ENCODE measurements around the gene LY86. TPM values are rescaled to one million over a fixed set of nuclear protein-coding genes. Genes with fewer than 3 reads are reported as not detected.

Gene LY86
- total RNA-seq, 3 donors from 2014 or later (not counting 1 experiment from before 2014, with no cell fraction given): 2.0 to 5.1 (median 2.2) TPM

- no peak for TF ChIP-seq CTCF (IDR thresholded peaks at IDR 0.05)
- H3K4me3 ChIP-seq (ENCODE audit: low read length): no peak overlapping the region
- H3K9me3 ChIP-seq (ENCODE audit: control insufficient read depth, insufficient read depth, low read length): no peaks in the 10 kb centered on the region
- no peaks in the 10 kb centered on the region for H3K9me3 Mint-ChIP-seq
- H3K36me3 ChIP-seq (ENCODE audit: control insufficient read depth, insufficient read depth, low read length): no peaks in the 10 kb centered on the region
- ATAC-seq: no peak
- H3K4me3 Mint-ChIP-seq: no peak overlapping the region
- H3K36me3 Mint-ChIP-seq: no peaks in the 10 kb centered on the region
- no peak overlapping the region for H3K27ac Mint-ChIP-seq
- intact Hi-C loops (cut with micrococcal nuclease): no loop called here
- H3K27ac ChIP-seq (ENCODE audit: low read length): no peak overlapping the region
- 68% methylated on average over 3 of the region's 3 CpGs for WGBS (ENCODE audit: insufficient coverage)
- no peaks in the 10 kb centered on the region for H3K4me1 ChIP-seq (ENCODE audit: control insufficient read depth, insufficient read depth, low read length)
- H3K27me3 Mint-ChIP-seq (ENCODE audit: low read depth in 2 of 2): peaks cover 0 to 7% of the 10 kb centered on the region in 2 donors
- H3K4me1 Mint-ChIP-seq: peaks cover 0 to 18% of the 10 kb centered on the region in 2 donors
- H3K27me3 ChIP-seq (ENCODE audit: control insufficient read depth, insufficient read depth, low read length): no peaks in the 10 kb centered on the region
- DNase-seq: no peak
These were observed 42.5 kb downstream of the LY86 start for GRCh38 chr6:6631053-6631452.

DNA sequence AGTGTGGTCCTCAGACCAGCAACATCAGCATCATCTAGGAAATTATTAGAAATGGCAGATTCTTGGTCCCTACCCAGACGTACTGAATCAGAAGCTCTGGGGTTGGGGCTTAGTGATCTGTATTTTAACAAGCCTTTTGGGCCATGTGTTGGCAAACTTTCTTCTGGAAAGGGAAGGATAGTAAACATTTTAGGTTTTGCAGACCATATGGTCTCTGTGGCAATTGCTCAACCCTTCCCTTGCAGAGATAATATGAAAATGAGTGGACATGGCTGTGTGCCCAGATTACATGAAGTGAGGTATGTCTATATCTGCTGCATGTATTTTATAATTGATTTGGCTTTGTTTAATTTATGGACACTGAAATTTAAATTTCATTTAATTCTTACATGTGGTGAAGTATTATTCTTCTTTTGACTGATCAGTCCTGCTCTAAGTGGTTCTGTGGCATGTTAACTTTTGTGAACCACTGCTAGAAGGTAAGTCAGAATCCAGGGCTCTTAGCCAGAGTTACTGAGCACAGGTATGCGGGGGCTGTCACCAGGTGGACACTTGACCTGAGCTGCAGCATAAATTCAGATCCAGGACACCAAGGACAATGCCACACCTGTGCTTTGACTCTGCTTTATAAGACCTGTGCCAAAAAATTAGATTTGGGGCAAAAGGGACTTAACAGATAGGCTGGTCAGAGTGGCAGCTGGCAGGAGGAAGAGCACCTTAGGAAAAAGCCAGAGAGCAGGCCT is 43.2 kb downstream of the LY86 start:
- Mint-ChIP-seq H3K27ac (no peak overlapping the region), H3K9me3 (no peaks in the 10 kb centered on the region), H3K36me3 (no peaks in the 10 kb centered on the region), H3K4me3 (no peak overlapping the region), H3K27me3 (ENCODE audit: low read depth in 2 of 2) (peaks cover 0 to 7% of the 10 kb centered on the region in 2 donors), H3K4me1 (peaks cover 0 to 18% of the 10 kb centered on the region in 2 donors)
- Histone ChIP-seq H3K9me3 (ENCODE audit: control insufficient read depth, insufficient read depth, low read length) (no peaks in the 10 kb centered on the region), H3K27ac (ENCODE audit: low read length) (no peak overlapping the region), H3K4me3 (ENCODE audit: low read length) (no peak overlapping the region), H3K4me1 (ENCODE audit: control insufficient read depth, insufficient read depth, low read length) (no peaks in the 10 kb centered on the region), H3K27me3 (ENCODE audit: control insufficient read depth, insufficient read depth, low read length) (no peaks in the 10 kb centered on the region), H3K36me3 (ENCODE audit: control insufficient read depth, insufficient read depth, low read length) (no peaks in the 10 kb centered on the region)
- ATAC-seq (no peak), DNase-seq (no peak)
- no peak for TF ChIP-seq CTCF (IDR thresholded peaks at IDR 0.05)
- WGBS (ENCODE audit: insufficient coverage): 74% methylated on average over 2 of the region's 2 CpGs
- intact Hi-C loops (cut with micrococcal nuclease): no loop called here

- no peaks in the 10 kb centered on the region for H3K4me1 ChIP-seq (ENCODE audit: control insufficient read depth, insufficient read depth, low read length)
- H3K4me1 Mint-ChIP-seq: peaks cover 0 to 13% of the 10 kb centered on the region in 2 donors
- ATAC-seq: no peak
- H3K4me3 Mint-ChIP-seq: no peak overlapping the region
- H3K4me3 ChIP-seq (ENCODE audit: low read length): no peak overlapping the region
- no peaks in the 10 kb centered on the region for H3K9me3 ChIP-seq (ENCODE audit: control insufficient read depth, insufficient read depth, low read length)
- H3K27ac Mint-ChIP-seq: no peak overlapping the region
- no peak for TF ChIP-seq CTCF (IDR thresholded peaks at IDR 0.05)
- intact Hi-C loops (cut with micrococcal nuclease): no loop called here
- no peaks in the 10 kb centered on the region for H3K27me3 ChIP-seq (ENCODE audit: control insufficient read depth, insufficient read depth, low read length)
- no peaks in the 10 kb centered on the region for H3K9me3 Mint-ChIP-seq
- WGBS (ENCODE audit: insufficient coverage): 54% methylated on average over 5 of the region's 6 CpGs
- no peaks in the 10 kb centered on the region for H3K36me3 Mint-ChIP-seq
- H3K27ac ChIP-seq (ENCODE audit: low read length): no peak overlapping the region
- DNase-seq: no peak
- H3K36me3 ChIP-seq (ENCODE audit: control insufficient read depth, insufficient read depth, low read length): no peaks in the 10 kb centered on the region
- H3K27me3 Mint-ChIP-seq (ENCODE audit: low read depth in 2 of 2): no peaks in the 10 kb centered on the region
These were observed 45.6 kb downstream of the LY86 start for GRCh38 chr6:6633898-6634734.

Measured in natural killer cell (primary cell).